HG02938 (cell line): ENCODE results near the gene RAPGEF5.

Experiments
- ATAC-seq: cut with Tn5 transposase; IDR thresholded peaks from one replicate; pipeline ENCODE4 v1.9.1; 2021; ENCODE audit warnings: mild to moderate bottlenecking, moderate library complexity; ENCODE audit not compliant: unreplicated experiment

RAPGEF5 gene

DNA sequence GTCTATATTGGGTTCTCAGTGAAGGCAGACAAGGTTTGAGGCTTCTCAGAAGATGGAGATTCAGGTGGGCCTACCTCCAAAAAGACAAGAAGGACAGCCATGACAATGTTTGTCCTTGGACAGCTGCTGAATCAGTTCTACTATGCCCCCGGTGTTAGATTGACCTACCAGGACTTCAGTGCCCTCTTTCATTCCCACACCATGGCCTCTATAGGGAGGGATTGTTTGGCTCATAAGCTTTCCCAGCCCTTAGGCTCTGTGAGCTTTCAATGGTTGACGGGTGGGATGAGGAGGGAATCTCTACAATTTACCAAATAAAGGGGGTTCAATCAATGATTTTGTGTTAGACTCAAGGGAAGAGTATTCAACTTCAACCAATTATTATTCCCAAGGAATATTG is 23.4 kb upstream of the RAPGEF5 start:
- ATAC-seq: no peak

DNA sequence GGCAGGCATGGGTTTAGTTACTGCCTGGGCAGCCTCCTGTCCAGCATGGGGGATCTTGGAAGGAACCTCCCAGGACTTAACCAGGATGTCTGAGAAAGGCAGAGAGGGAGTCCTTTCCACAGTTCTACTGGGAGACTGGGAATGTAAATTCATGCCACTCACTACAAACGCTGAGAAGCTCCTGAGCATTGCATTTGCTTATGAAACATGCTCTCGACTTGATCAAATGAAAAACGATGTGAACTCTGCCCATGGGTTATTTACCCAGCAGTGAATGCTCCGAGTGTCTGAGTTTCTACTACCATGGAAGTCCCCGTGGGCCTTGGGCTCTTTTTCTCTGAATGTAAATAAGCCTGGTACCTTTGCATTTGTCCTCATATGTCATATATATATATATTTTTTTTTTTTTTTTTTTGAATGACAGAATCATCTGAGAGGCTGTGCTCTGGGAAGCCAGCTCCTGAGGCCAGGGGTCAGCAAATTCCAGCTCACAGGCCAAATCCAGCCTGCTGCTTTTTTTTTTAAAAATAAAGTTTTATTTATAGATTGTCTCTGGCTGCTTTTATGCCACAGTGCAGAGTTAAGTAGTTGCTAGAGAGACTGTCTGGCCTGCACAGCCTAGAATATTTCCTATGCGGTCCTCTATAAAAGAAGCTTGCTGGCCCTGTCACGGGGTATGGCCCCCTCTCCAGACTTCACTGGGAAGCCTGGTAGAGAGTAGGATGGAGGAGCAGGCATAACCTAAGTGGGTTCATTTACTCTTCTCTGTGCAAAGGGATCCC is 21.4 kb upstream of the RAPGEF5 start:
- ATAC-seq: no peak

DNA sequence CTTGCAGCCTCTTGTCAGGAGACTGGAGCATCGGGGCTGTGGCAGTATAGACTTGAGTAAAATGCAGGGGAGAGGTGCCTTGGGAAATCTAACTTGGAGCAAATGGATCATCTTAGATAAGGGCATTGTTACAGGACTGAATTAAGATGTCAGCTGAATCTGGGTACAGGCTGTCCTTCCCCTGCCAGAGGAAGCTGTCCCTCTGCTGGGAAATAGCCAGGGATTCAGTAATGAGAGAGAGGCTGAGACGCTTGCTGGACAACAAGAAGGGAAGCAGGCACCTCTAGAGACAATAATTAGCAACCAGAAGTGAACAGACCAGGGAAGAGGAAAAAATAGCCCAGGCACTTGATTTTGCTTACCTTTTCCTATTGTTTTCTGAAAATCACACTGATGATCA is 20.7 kb upstream of the RAPGEF5 start:
- no peak for ATAC-seq

DNA sequence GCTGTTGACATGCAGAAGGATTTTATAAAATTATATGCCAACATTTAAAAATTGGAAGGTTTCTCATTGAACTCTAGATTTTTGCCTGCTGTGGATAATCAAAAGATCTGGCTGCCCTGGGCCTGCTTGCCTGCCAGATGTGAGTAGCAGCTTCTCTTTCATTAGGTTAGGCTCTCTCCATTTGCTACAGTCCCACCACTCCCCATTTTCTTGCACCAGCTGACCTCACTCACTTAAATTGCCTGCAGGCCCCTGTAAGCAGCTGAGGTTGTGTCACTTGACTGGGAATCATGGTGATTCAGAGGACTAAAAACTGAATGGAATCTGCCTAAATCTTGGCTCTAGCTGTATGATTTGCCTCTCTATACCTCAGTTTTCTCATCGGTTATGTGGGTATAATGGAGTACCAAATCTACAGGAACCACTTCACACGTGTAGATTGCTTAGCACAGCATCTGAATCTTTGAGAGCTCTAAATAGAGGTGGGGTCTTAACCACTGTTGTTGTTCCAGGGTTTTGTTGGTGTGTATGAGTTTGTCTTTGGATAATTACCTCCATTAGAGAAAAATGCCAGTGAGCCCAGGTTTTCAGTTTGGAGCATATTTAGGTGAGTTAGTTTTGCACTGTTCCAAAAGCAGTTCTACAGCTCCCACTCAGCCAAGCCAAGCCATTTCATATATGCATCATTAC is 18.6 kb upstream of the RAPGEF5 start:
- ATAC-seq: no peak

DNA sequence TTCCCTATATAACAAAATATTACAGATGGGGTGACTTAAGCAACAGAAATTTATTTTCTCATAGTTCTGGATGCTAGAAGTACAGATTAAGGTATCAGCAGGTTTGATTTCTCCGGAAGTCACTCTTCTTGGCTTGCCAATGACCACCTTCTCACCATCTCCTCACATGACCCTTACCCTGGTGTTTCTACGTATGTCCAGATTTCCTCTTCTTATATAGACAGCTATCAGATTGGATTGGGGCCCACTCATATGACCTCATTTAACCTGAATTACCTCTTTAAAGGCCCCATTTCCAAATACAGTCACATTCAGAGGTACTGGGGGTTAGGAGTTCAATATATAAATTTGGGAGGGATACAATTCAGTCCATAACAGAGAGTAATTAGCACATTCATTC is 17.0 kb upstream of the RAPGEF5 start:
- no peak for ATAC-seq

DNA sequence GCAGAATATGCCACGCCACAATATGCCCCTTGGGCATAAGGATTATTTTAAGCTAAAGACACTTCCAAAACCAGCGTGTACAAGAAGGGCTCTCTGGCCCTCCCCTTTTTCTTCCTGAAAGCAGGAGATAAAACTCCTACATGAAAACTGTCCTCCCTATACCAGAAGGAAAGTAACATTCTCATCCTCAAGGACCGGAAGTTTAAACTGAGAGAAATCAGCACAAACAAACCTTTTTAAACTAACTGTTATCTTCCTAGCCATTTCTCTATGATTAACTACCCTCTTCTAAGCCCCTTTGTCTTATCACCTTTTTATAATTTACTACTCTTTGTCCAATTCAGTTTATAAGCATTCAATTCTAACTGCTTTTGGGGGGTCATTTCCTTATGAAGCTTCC is 16.4 kb upstream of the RAPGEF5 start:
- ATAC-seq: no peak

DNA sequence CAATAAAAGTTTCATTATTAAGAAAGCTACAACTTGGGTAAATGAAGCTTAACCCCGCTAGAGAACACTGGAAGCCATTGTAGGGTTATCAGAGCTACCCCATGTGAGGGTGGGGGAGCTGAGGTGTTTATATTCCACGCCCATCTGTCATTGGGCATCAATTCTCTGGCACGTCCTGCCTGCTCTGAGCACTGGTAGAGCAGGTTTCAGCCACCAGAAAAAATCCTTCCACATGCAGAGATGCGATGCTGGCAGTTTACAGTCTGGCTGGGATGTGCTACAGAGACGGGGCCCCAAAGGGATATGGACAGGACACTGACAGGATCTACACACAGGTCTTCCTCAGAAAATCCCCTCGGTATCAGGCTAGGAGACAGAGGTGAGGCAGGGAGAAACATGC is 15.9 kb upstream of the RAPGEF5 start:
- no peak for ATAC-seq

DNA sequence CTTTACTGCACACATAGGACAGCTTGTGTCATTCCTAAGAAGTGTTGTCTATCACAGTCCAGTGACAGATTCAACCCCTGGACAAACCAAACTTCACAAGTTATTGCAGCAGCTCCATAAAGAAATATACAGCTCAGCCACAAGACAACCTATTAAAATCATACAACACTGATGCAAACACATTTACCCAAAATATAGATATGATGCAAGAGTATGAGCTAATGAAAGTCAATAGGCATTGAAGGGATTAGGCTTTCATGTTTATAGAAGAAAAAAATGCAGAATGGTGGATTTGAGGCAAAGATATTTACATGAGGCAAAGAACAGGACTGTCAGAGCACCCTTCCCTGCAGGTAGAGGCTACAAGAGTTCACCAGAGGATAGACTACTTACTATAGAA is 14.9 kb upstream of the RAPGEF5 start:
- ATAC-seq: no peak

DNA sequence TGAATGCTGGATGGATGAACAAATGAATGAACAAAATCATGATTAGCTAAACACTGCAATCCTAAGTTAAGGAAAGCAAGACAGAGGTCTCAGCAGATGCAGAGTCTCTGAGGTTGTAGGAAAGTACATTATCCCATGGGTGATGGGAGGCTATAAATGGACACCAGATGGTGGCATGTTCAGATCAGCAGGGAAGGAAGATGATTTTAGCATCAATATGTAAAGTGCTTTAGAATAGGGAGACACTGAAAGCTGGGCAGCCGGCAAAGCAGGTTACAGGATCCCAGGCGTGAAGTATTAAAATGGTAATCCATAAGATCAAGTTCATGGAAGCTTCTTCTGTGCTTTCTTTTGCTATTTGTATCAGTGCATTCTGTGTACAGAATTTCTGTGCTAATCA is 7.9 kb upstream of the RAPGEF5 start:
- no peak for ATAC-seq

DNA sequence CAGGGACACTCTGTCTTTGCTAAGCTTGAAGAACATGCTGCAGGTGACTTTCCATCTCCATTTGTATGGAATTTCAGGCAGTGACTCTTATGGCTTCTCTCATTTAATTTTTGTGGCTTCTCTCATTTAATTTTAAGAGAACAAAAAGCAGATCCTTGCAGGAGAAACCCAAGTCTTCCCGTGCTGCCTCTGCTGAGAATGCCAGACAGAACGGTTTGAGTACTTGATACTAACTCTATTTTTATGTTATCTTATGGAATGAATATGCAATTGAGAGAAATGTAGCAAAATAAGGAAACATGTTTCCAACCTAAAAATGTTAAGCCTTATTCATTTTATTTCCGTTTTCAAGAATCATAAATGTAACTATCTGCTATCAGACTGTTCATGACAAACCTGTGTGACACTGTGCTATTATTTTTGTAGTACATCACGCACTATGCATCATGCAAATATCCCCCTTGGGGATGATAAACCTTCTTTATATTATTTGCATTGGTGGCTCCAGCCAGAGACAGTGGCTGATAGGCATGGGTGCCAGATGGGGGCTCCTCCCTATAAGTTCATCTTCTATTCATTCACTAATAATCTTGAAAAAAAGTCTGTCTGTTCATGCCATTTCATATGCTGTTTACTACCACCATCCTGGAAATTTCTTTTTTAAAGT is 6.9 kb upstream of the RAPGEF5 start:
- no peak for ATAC-seq

DNA sequence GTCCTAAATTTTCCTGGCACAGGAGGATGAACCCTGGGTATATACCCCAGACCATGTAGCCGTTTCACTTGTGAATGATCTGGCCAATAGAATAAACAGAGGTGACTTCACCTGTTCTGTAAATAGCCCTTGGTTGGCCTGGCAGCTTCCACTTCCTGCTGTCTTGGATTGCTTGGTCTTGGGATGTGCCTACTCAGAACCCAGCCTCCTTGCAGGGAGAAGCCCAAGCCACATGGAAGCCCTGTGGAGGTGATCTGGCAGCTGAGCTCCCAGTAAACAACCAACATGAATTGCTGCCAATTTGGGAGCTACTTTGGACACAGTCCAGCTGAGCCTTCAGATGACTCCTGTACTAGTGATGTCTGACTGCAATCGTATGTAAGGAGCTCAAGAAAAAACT is 4.8 kb upstream of the RAPGEF5 start:
- ATAC-seq: no peak

DNA sequence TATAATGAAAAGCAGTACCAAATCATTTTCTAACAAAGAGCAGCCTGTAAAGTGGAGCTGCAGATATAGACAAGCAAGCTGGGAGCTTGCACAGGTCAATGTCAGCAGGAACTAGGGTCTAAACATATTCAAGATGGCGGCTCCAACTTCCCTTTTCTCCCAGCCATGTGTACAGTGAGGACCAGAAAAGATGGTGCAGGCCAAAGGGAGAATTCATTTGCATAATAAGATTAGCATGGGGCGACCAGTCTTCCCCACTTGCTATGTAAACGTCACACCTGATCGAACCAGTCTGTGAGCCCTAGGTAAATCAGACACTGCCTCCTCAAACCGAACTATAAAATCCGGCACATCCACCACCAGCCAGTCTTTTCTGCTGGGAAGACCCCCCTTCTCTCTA is 4.4 kb upstream of the RAPGEF5 start:
- no peak for ATAC-seq

DNA sequence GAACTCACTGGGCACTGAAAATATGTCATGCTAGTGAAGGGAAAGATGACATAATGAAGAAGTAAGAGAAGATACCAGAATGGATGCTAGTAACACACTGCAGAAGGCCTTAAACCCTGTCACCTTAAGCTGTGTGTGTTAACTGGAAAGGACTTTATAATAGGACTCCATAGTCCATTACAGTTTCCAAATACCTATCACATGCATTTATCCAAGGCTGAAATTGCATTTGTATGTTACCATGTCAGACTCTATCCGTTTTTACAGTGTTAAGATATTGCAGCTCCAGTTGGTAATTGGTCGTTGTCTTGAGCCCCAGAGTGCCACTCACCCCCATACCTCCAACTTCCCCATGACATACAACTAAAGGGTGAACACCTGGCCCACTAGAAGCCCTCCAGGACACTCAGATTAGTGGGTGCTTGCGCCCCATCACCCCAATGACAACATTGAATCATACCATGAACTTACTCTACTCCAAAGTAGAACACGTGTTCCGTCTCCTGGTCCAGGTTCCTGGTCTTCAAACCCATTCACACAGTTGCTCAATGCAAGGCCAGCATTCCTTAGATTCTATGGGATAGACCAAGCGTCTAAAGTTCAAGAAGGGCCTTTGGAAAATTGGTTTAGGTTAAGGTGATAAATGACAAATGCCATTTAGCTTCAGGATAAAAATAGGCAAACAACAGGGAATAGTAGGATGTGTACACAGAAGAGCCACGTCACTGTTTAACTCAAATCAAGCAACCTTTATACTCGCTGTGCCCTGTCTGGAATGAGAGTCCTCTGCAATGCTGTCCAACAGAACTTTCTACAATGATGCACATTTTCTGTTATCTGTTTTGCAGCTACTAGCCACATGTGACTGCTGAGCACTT is 2.1 kb upstream of the RAPGEF5 start:
- ATAC-seq: no peak

DNA sequence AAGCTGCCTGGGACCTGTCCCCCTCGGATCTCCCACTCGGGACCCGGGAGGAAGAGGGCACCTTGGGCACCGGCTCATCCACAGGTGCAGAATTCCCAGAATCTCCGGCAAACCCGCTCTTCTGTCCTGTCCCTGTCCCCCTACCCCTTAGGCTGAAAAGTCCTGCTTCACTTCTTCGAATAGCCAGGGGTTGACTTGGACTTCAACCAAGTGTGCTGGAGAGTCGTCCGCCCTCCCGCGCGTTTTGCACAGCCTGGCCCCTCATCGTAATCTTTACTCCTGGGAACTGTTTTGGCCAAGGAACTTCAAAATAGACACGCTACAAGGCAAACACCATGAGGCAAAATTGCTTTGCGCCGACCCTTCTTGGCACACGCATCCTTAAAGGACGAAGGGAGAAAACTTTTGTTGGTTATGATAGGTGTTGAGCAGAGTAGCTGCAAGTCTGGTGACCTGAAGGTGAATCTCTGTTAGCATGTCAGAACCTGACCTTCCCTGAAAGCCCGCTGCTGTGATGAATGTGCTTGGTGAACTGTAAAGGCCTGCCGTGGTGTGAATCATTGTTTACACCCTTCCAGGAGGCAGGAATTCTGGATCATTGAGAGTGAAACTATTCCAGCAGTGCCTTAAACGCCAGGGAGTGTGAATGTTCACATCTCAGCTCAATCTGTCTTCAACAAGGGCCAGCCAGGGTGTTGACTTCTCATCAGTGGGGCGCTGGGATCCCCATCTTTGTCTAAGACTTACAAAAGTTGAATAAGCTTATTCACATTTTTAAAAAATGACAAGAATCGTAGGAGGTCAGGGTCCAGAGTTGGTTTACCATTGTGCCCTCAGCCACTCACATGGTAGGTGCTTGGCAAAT is 589 bp upstream of the RAPGEF5 start:
- ATAC-seq: no peak

DNA sequence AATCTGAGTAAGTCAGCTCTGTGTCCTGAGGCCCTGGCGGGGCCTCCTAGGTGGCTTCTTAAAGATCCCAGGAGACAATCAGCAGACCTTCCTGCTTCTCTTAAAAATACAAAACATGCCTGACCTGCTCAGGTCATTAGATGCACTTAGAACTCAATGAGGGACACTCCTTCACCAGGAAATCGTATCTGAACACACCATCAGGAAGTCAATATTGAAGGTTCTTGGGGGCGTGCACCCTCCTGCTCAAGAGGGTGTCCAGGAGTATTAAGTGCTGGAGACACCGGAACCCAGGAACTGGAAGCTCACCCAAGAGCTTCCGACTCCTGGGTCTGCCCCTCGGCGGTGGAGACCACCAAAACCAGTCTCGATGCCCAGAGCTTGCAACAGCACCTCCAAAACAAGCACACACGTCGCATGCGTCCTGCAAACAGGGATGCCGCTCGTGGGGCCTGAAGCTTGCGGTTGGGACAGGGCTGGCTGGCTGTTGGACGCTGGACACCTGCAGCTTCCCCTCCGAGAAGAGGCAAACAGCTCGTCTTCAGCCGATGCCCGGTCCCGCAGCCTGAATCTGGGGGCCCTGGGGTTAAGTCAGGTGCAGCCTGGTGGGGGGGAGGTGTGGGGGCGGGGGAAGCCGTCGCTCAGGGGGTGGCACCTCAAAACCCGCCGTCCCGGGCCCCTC is 803 bp downstream of the RAPGEF5 start:
- peak; percentile 16 for ATAC-seq

DNA sequence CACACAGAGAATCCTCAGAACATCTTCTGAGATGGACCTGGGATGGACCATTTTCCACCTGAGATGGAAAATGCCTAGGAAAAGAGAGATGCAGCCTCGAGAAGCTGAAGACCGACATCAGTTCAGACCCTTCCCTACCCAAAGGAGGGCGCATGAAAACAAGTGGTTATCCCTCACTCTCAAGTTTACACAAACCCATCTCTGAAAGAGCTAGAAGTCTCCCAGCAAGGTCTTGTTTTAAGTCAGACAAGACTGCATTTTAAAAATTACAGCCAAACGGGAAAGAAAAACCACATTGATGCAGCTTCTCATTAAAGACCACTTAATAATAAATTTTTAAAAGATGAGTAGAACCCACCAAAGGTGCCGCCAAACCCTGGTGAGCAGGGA is 1.3 kb downstream of the RAPGEF5 start:
- no peak for ATAC-seq

DNA sequence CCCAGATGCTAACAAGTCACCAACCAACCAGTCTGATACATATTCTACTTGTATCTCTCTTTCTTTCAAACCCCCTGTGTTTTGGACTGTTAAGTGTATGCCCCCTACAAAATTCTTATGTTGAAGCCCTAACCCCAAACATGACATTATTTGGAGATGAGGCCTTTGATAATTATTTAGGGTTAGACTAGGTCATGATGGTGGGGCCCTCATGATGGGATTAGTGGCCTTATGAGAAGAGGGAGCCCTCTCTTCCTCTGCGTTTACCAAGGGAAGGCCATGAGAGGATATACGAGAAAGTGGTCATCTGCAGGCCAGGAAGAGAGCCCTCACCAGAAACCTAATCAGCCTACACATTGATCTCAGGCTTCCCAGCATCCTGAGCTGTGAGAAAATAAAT is 2.5 kb downstream of the RAPGEF5 start:
- ATAC-seq: no peak

DNA sequence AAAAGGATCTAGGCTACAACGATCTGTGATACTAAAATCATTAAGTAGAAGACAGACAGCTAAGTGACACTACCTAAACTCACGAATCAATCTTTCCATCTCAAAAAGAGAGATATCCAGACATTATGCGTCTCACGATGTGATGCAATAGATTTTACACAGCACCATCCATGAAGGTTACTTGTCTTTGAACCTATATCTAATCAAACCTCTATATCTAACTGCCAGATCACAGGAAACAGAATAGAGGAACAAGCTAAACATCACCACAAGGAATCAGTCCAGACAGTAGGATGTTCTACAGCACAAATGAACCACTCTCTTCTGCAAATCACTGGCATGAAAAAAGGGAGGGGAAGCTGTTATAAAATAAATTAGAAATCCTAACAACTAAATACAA is 4.1 kb downstream of the RAPGEF5 start:
- no peak for ATAC-seq

DNA sequence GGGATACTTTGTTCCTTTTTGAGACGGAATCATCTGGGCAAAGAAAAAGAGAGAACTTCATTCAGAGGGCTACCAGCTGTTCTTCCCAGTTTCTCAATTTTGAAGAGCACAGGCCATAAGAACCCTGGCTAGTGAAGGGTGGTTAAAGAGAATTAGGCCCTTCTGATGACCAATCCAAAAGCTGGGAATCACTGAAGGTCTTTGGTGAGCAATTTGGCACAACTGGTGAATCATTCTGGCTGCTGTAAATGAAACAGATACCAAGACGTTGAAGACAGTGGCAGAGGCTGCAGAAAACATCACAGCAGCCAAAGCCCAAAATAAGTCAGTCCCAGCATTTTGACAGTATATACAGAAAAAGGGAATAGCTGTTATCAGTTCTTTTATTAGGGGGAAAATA is 5.1 kb downstream of the RAPGEF5 start:
- ATAC-seq: no peak

DNA sequence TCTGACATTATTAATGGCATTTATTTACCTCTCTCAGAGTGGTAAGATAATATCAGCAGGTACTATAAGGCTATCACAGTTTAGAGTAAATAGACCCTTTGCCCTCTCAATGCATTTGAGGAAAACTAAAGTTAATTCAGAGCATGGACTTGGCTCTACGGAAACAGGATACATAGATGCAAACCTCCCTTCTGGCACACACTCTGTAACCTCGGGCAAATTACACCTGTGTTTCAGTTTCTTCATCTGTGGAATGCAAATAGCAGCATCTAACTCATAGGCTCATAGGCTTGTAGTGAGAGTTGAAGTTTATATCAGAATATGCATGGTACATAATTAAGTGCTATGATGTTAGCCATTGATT is 5.6 kb downstream of the RAPGEF5 start:
- peak; percentile 64 for ATAC-seq
